ENCODE results near the gene CCL14. TPM values are rescaled to one million over a fixed set of nuclear protein-coding genes. Genes with fewer than 3 reads are reported as not detected.

The CCL14 gene
- polyA plus RNA-seq, 1 donor (not counting 4 experiments of a cell fraction or from before 2014, with no cell fraction given): not detected

- no peak for FAIRE-seq
- H3K27me3 ChIP-seq (ENCODE audit: control insufficient read depth, extremely low read depth, insufficient read depth, low read length): no peaks in the 10 kb centered on the region
- DNase-seq (ENCODE audit: low read depth, low spot score): no peak
- no peak overlapping the region for H2AFZ ChIP-seq (ENCODE audit: control insufficient read depth, low read length)
- H3K4me3 ChIP-seq (ENCODE audit: control insufficient read depth in 2 of 3, extremely low read depth in 1 of 3, insufficient read depth in 2 of 3, low read depth in 1 of 3, low read length in 3 of 3): no peak overlapping the region
- no peaks in the 10 kb centered on the region for H3K4me1 ChIP-seq (ENCODE audit: control insufficient read depth, extremely low read depth, insufficient read depth, low read length)
- no peak overlapping the region for H3K27ac ChIP-seq (ENCODE audit: control insufficient read depth, insufficient read depth, low read length)
- H3K4me2 ChIP-seq (ENCODE audit: control insufficient read depth, extremely low read depth, insufficient read depth, low read depth, low read length): no peak overlapping the region
- no peak for TF ChIP-seq EZH2 (IDR thresholded peaks at IDR 0.05; ENCODE audit: low read length)
- TF ChIP-seq, protein P1, sequence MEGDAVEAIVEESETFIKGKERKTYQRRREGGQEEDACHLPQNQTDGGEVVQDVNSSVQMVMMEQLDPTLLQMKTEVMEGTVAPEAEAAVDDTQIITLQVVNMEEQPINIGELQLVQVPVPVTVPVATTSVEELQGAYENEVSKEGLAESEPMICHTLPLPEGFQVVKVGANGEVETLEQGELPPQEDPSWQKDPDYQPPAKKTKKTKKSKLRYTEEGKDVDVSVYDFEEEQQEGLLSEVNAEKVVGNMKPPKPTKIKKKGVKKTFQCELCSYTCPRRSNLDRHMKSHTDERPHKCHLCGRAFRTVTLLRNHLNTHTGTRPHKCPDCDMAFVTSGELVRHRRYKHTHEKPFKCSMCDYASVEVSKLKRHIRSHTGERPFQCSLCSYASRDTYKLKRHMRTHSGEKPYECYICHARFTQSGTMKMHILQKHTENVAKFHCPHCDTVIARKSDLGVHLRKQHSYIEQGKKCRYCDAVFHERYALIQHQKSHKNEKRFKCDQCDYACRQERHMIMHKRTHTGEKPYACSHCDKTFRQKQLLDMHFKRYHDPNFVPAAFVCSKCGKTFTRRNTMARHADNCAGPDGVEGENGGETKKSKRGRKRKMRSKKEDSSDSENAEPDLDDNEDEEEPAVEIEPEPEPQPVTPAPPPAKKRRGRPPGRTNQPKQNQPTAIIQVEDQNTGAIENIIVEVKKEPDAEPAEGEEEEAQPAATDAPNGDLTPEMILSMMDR (optimal IDR thresholded peaks at IDR 0.05 in 1 of 3, IDR thresholded peaks at IDR 0.05 in 1 of 3, conservative IDR thresholded peaks at IDR 0.05 in 1 of 3; ENCODE audit: extremely low read depth in 1 of 3, insufficient read depth in 2 of 3, low read length in 3 of 3): no peak
- no peaks in the 10 kb centered on the region for H3K9me3 ChIP-seq (ENCODE audit: control insufficient read depth, low read depth, low read length)
- no peaks in the 10 kb centered on the region for H3K79me2 ChIP-seq (ENCODE audit: control insufficient read depth, insufficient read depth, low read length)
- dilution Hi-C loops (cut with MboI; ENCODE audit: extremely low pct_ligation_motif_present, low sequenced_read_pairs): no loop called here
- no peak overlapping the region for H3K9ac ChIP-seq (ENCODE audit: control insufficient read depth, extremely low read depth, insufficient read depth, low read length)
- no peaks in the 10 kb centered on the region for H3K9me1 ChIP-seq (ENCODE audit: control insufficient read depth, extremely low read depth, insufficient read depth, low read length)
- H3K36me3 ChIP-seq (ENCODE audit: control insufficient read depth in 2 of 2, extremely low read depth in 1 of 2, insufficient read depth in 2 of 2, low read length in 2 of 2): no peaks in the 10 kb centered on the region
- no peaks in the 10 kb centered on the region for H4K20me1 ChIP-seq (ENCODE audit: control insufficient read depth, extremely low read depth, insufficient read depth, low read length)
Measured at GRCh38 chr17:36019423-36019822, 32.9 kb upstream of the CCL14 start.

DNA sequence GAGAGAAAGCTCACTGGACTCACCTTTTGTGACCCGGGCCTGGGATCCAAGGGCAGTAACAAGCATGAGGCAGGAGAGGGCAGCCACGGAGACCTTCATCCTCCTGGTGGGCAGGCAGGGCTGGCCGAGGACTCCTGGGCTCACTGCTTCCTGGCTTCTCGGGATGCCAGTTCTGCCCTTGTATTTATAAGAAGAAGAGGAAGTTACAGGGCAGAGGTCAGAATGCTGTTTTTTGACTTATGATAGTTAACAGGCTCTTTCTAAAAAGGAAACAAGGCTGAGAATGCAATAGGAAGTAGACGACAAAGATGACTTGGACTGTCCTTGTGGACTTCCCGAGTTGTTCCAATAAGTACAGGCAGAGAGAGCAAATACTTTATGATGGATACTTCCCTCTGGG is 31.3 kb upstream of the CCL14 start, which contains the start of gene CCL23:
Gene CCL23, minus strand, starts transcription at position 174 of the 400 bp plus-strand sequence. Its CDS starts 75 bp downstream, at position 99.
- dilution Hi-C loops (cut with MboI; ENCODE audit: extremely low pct_ligation_motif_present, low sequenced_read_pairs): no loop called here
- TF ChIP-seq EZH2 (IDR thresholded peaks at IDR 0.05; ENCODE audit: low read length): no peak
- TF ChIP-seq, protein P1 (optimal IDR thresholded peaks at IDR 0.05 in 1 of 3, IDR thresholded peaks at IDR 0.05 in 1 of 3, conservative IDR thresholded peaks at IDR 0.05 in 1 of 3; ENCODE audit: extremely low read depth in 1 of 3, insufficient read depth in 2 of 3, low read length in 3 of 3): no peak

More for the DNA sequence above, 31.3 kb upstream of the CCL14 start, which contains the start of gene CCL23:
- Histone ChIP-seq H2AFZ (ENCODE audit: control insufficient read depth, low read length) (no peak within 1 kb of the TSS), H3K36me3 (ENCODE audit: control insufficient read depth in 2 of 2, extremely low read depth in 1 of 2, insufficient read depth in 2 of 2, low read length in 2 of 2) (no peaks in the 10 kb centered on the region), H3K4me3 (ENCODE audit: control insufficient read depth in 2 of 3, extremely low read depth in 1 of 3, insufficient read depth in 2 of 3, low read depth in 1 of 3, low read length in 3 of 3) (no peak within 1 kb of the TSS), H4K20me1 (ENCODE audit: control insufficient read depth, extremely low read depth, insufficient read depth, low read length) (no peaks in the 10 kb centered on the region), H3K9me1 (ENCODE audit: control insufficient read depth, extremely low read depth, insufficient read depth, low read length) (no peaks in the 10 kb centered on the region), H3K27ac (ENCODE audit: control insufficient read depth, insufficient read depth, low read length) (no peak within 1 kb of the TSS), H3K9me3 (ENCODE audit: control insufficient read depth, low read depth, low read length) (no peaks in the 10 kb centered on the region), H3K79me2 (ENCODE audit: control insufficient read depth, insufficient read depth, low read length) (no peaks in the 10 kb centered on the region), H3K27me3 (ENCODE audit: control insufficient read depth, extremely low read depth, insufficient read depth, low read length) (no peaks in the 10 kb centered on the region), H3K4me1 (ENCODE audit: control insufficient read depth, extremely low read depth, insufficient read depth, low read length) (no peaks in the 10 kb centered on the region), H3K9ac (ENCODE audit: control insufficient read depth, extremely low read depth, insufficient read depth, low read length) (no peak within 1 kb of the TSS), H3K4me2 (ENCODE audit: control insufficient read depth, extremely low read depth, insufficient read depth, low read depth, low read length) (no peak within 1 kb of the TSS)
- FAIRE-seq (no peak), DNase-seq (ENCODE audit: low read depth, low spot score) (no peak)
